ENCODE measurements around the gene LMBR1.
A peak's percentile ranks its signal among the peaks of the same experiment; 100 is the strongest.
"Not testable (repeated sequence)": the region's sequence is repeated elsewhere in the genome, so short reads cannot be mapped to it uniquely, and the experiment has no call there.

Gene LMBR1

DNA sequence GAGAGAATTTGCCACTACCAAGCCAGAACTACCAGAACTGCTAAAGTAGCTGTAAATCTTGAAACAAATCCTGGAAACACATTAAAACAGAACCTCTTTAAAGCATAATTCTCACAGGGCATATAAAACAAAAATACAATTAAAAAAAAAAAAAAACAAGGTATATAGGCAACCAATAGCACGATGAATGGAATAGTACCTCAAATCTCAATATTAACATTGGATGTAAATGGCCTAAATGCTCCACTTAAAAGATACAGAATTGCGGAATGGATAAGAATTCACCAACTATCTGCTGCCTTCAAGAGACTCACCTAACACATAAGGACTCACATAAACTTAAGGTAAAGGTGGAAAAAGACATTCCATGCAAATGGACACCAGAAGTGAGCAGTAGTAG lies 17.2 kb downstream of the LMBR1 start:
- H3K4me2 ChIP-seq (ENCODE audit: low read length) = no peak overlapping the region
- H3K4me3 ChIP-seq (ENCODE audit: low read length) = no peak overlapping the region
- H3K79me2 ChIP-seq (ENCODE audit: control insufficient read depth, low read length) = peaks cover 91% of the 10 kb centered on the region
- peaks cover 13% of the 10 kb centered on the region; the same call in 1 of the 2 replicates for H3K9me3 ChIP-seq (ENCODE audit: control insufficient read depth, insufficient read depth, low read length)
- H3K27me3 ChIP-seq (ENCODE audit: control insufficient read depth, low read length) = no peaks in the 10 kb centered on the region
- peaks cover 6% of the 10 kb centered on the region; the same call in 1 of the 2 replicates for H3F3A ChIP-seq (ENCODE audit: control insufficient read depth, insufficient read depth)
- peaks cover 30% of the 10 kb centered on the region for H3K36me3 ChIP-seq (ENCODE audit: control insufficient read depth, low read length)
- no peak overlapping the region for H3K27ac ChIP-seq (ENCODE audit: low read depth, low read length)
- no peaks in the 10 kb centered on the region for H4K20me1 ChIP-seq (ENCODE audit: control insufficient read depth, insufficient read depth, low read depth, low read length)
- TF ChIP-seq EZH2phosphoT487 (IDR thresholded peaks at IDR 0.05; ENCODE audit: borderline replicate concordance, low read length) = no peak
- TF ChIP-seq, protein P1, sequence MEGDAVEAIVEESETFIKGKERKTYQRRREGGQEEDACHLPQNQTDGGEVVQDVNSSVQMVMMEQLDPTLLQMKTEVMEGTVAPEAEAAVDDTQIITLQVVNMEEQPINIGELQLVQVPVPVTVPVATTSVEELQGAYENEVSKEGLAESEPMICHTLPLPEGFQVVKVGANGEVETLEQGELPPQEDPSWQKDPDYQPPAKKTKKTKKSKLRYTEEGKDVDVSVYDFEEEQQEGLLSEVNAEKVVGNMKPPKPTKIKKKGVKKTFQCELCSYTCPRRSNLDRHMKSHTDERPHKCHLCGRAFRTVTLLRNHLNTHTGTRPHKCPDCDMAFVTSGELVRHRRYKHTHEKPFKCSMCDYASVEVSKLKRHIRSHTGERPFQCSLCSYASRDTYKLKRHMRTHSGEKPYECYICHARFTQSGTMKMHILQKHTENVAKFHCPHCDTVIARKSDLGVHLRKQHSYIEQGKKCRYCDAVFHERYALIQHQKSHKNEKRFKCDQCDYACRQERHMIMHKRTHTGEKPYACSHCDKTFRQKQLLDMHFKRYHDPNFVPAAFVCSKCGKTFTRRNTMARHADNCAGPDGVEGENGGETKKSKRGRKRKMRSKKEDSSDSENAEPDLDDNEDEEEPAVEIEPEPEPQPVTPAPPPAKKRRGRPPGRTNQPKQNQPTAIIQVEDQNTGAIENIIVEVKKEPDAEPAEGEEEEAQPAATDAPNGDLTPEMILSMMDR (IDR thresholded peaks at IDR 0.05; ENCODE audit: low read depth, low read length, poor library complexity, severe bottlenecking) = no peak
- no peaks in the 10 kb centered on the region for H3K4me1 ChIP-seq (ENCODE audit: control insufficient read depth, low read length)
- no peaks in the 10 kb centered on the region for H3K9me2 ChIP-seq (replicated peaks; ENCODE audit: control insufficient read depth, low read length)

DNA sequence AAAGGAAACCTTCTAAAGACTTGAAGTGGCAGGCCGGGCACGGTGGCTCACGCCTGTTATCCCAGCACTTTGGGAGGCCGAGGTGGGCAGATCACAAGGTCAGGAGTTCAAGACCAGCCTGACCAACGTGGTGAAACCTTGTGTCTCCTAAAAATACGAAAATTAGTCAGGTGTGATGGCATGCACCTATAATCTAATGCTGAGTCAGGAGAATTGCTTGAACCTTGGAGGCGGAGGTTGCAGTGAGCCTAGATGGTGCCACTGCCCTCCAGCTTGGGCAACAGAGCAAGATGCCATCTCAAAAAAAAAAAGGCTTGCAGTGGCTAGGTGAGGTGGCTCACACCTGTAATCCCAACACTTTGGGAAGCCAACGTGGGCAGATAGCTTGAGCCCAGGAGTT lies 24.6 kb downstream of the LMBR1 start:
- peaks cover 14% of the 10 kb centered on the region for H3F3A ChIP-seq (ENCODE audit: control insufficient read depth, insufficient read depth)
- H3K79me2 ChIP-seq (ENCODE audit: control insufficient read depth, low read length) = peaks cover 94% of the 10 kb centered on the region
- H3K36me3 ChIP-seq (ENCODE audit: control insufficient read depth, low read length) = peaks cover 31% of the 10 kb centered on the region
- not testable (repeated sequence) for H3K27ac ChIP-seq (ENCODE audit: low read depth, low read length); H3K27me3 ChIP-seq (ENCODE audit: control insufficient read depth, low read length); H3K9me3 ChIP-seq (ENCODE audit: control insufficient read depth, insufficient read depth, low read length); H3K4me2 ChIP-seq (ENCODE audit: low read length); H3K9me2 ChIP-seq (replicated peaks; ENCODE audit: control insufficient read depth, low read length); H4K20me1 ChIP-seq (ENCODE audit: control insufficient read depth, insufficient read depth, low read depth, low read length); H3K4me3 ChIP-seq (ENCODE audit: low read length)
- peaks cover 29% of the 10 kb centered on the region for H3K4me1 ChIP-seq (ENCODE audit: control insufficient read depth, low read length)

GRCh38 chr7:156865493-156865892 lies 27.5 kb downstream of the LMBR1 start:
- peaks cover 44% of the 10 kb centered on the region for H3K36me3 ChIP-seq (ENCODE audit: control insufficient read depth, low read length)
- no peaks in the 10 kb centered on the region for H4K20me1 ChIP-seq (ENCODE audit: control insufficient read depth, insufficient read depth, low read depth, low read length)
- H3K79me2 ChIP-seq (ENCODE audit: control insufficient read depth, low read length) = peaks cover 95% of the 10 kb centered on the region
- no peaks in the 10 kb centered on the region for H3K27me3 ChIP-seq (ENCODE audit: control insufficient read depth, low read length)
- peaks cover 8% of the 10 kb centered on the region for H3F3A ChIP-seq (ENCODE audit: control insufficient read depth, insufficient read depth)
- peak overlapping the region; percentile 30 for H3K4me3 ChIP-seq (ENCODE audit: low read length)
- no peak for TF ChIP-seq EZH2phosphoT487 (IDR thresholded peaks at IDR 0.05; ENCODE audit: borderline replicate concordance, low read length)
- TF ChIP-seq, protein P1 (IDR thresholded peaks at IDR 0.05; ENCODE audit: low read depth, low read length, poor library complexity, severe bottlenecking) = no peak
- H3K27ac ChIP-seq (ENCODE audit: low read depth, low read length) = peak overlapping the region; percentile 55
- H3K9me2 ChIP-seq (replicated peaks; ENCODE audit: control insufficient read depth, low read length) = no peaks in the 10 kb centered on the region
- H3K4me2 ChIP-seq (ENCODE audit: low read length) = peak overlapping the region; percentile 66
- peaks cover 29% of the 10 kb centered on the region for H3K4me1 ChIP-seq (ENCODE audit: control insufficient read depth, low read length)
- H3K9me3 ChIP-seq (ENCODE audit: control insufficient read depth, insufficient read depth, low read length) = peaks cover 21% of the 10 kb centered on the region; the same call in 1 of the 2 replicates

- H3F3A ChIP-seq (ENCODE audit: control insufficient read depth, insufficient read depth); H3K27me3 ChIP-seq (ENCODE audit: control insufficient read depth, low read length); H3K27ac ChIP-seq (ENCODE audit: low read depth, low read length); H3K4me3 ChIP-seq (ENCODE audit: low read length); H3K4me2 ChIP-seq (ENCODE audit: low read length); H3K9me2 ChIP-seq (replicated peaks; ENCODE audit: control insufficient read depth, low read length); H4K20me1 ChIP-seq (ENCODE audit: control insufficient read depth, insufficient read depth, low read depth, low read length): not testable (repeated sequence)
- Histone ChIP-seq H3K9me3 (ENCODE audit: control insufficient read depth, insufficient read depth, low read length) (peaks cover 38% of the 10 kb centered on the region), H3K4me1 (ENCODE audit: control insufficient read depth, low read length) (peaks cover 22% of the 10 kb centered on the region), H3K79me2 (ENCODE audit: control insufficient read depth, low read length) (peaks cover 96% of the 10 kb centered on the region), H3K36me3 (ENCODE audit: control insufficient read depth, low read length) (peaks cover 61% of the 10 kb centered on the region)
Measured at GRCh38 chr7:156862022-156862421, 31.0 kb downstream of the LMBR1 start.

Data from DOHH2 (cell line).